H1 (cell line): ENCODE measurements around the gene RBMXL2. TPM values are rescaled to one million over a fixed set of nuclear protein-coding genes. Genes with fewer than 3 reads are reported as not detected.

Experiments
- CTCF ChIA-PET: fragments of 300-600 bp; sonication (Branson Sonifier 250); formaldehyde crosslinking; loops from one replicate; lab custom pipeline; 2021; ENCODE audit not compliant: partially characterized antibody; lab: Charles Lee
- POLR2A ChIA-PET: fragments of 300-600 bp; sonication (Branson Sonifier 250); formaldehyde crosslinking; loops from one replicate; lab custom pipeline; 2021; ENCODE audit warnings: inconsistent platforms; ENCODE audit not compliant: partially characterized antibody; lab: Charles Lee
- DNase-seq, 2 experiments: peaks; one replicate each; pipeline versions ENCODE4 v3.0.0 to v3.0.0-alpha.2; 2010 to 2022; ENCODE audit warnings: low spot score in 2 of 2, low read depth in 1 of 2, mixed read lengths in 1 of 2
- FAIRE-seq: peaks from 2 replicates; lab custom pipeline; 2011; peaks lifted over from hg19 to GRCh38; lab: Jason Lieb, UNC
- H2AFZ ChIP-seq: 2 replicates; pipeline ENCODE4 v1.8.1; 2012; ENCODE audit warnings: low read length, inconsistent platforms
- H2AK5ac ChIP-seq: 2 replicates; pipeline ENCODE4 v1.6.1; 2013; ENCODE audit warnings: low read depth, low read length
- H2BK120ac ChIP-seq: replicated peaks from 2 replicates; pipeline ENCODE3; 2013; ENCODE audit warnings: low read depth, low read length, inconsistent platforms
- H2BK12ac ChIP-seq: 2 replicates; pipeline ENCODE4 v1.6.1; 2013; ENCODE audit warnings: low read depth, low read length
- H2BK15ac ChIP-seq: 2 replicates; pipeline ENCODE4 v1.6.1; 2013; ENCODE audit warnings: low read length
- H2BK20ac ChIP-seq: 2 replicates; pipeline ENCODE4 v1.6.1; 2013; ENCODE audit warnings: low read length
- H2BK5ac ChIP-seq: 2 replicates; pipeline ENCODE4 v1.6.1; 2013; ENCODE audit warnings: low read depth, low read length
- H3K14ac ChIP-seq: 2 replicates; pipeline ENCODE4 v1.6.1; 2013; ENCODE audit warnings: inconsistent platforms; ENCODE audit not compliant: insufficient read length
- H3K18ac ChIP-seq: 2 replicates; pipeline ENCODE4 v1.6.1; 2013; ENCODE audit warnings: low read length; ENCODE audit errors: extremely low read depth
- H3K23ac ChIP-seq: 2 replicates; pipeline ENCODE4 v1.6.1; 2013; ENCODE audit warnings: inconsistent platforms; ENCODE audit not compliant: insufficient read length
- H3K23me2 ChIP-seq: 2 replicates; pipeline ENCODE4 v1.6.1; 2013; ENCODE audit warnings: low read depth, low read length
- H3K27ac ChIP-seq: 2 replicates; pipeline ENCODE4 v1.6.1; 2011; ENCODE audit warnings: low read depth, low read length, inconsistent platforms
- H3K27me3 ChIP-seq, 4 experiments: replicated peaks in 1 of 4; 1 replicate in 1 of 4; 2 replicates in 3 of 4; pipeline versions ENCODE4 v1.6.1 to v1.8.1; 2011 to 2013; ENCODE audit warnings: low read length in 3 of 4, mild to moderate bottlenecking in 3 of 4, inconsistent platforms in 2 of 4, mixed read lengths in 2 of 4, moderate library complexity in 1 of 4; ENCODE audit not compliant: control insufficient read depth in 3 of 4, insufficient read depth in 3 of 4; ENCODE audit errors: extremely low read depth in 1 of 4
- H3K36me3 ChIP-seq, 4 experiments: 2 replicates each; pipeline versions ENCODE4 v1.6.1 to v1.8.1; 2011 to 2013; ENCODE audit warnings: mild to moderate bottlenecking in 4 of 4, low read length in 3 of 4, moderate library complexity in 2 of 4, control low read depth in 1 of 4, inconsistent platforms in 1 of 4; ENCODE audit not compliant: insufficient read depth in 4 of 4, control insufficient read depth in 2 of 4
- H3K4ac ChIP-seq: replicated peaks from 2 replicates; pipeline ENCODE3; 2013; ENCODE audit warnings: low read length, low read depth, mixed read lengths, inconsistent platforms; ENCODE audit not compliant: insufficient read length
- H3K4me1 ChIP-seq, 4 experiments: replicated peaks in 1 of 4; 1 replicate in 1 of 4; 2 replicates in 3 of 4; pipeline versions ENCODE4 v1.6.1 to v1.8.1; 2011 to 2013; ENCODE audit warnings: low read length in 3 of 4, inconsistent platforms in 2 of 4, mixed read lengths in 1 of 4; ENCODE audit not compliant: insufficient read depth in 4 of 4, control insufficient read depth in 3 of 4
- H3K4me2 ChIP-seq, 2 experiments: 2 replicates each; pipeline versions ENCODE4 v1.6.1 to v1.8.1; 2011 to 2013; ENCODE audit warnings: low read depth in 2 of 2, low read length in 2 of 2, control low read depth in 1 of 2, inconsistent platforms in 1 of 2, mild to moderate bottlenecking in 1 of 2; ENCODE audit not compliant: insufficient read depth in 1 of 2
- H3K4me3 ChIP-seq, 4 experiments: fragments of 200-600, 300-600 bp in 1 of 4; sonication (generic), shearing (Covaris generic), sonication (Bioruptor Twin) in 1 of 4; 2 replicates each; pipeline versions ENCODE4 v1.5.1 to v1.8.1; 2011 to 2016; ENCODE audit warnings: low read length in 4 of 4, low read depth in 3 of 4, control low read depth in 2 of 4, inconsistent platforms in 2 of 4, mild to moderate bottlenecking in 2 of 4, mixed read lengths in 1 of 4, moderate library complexity in 1 of 4; ENCODE audit not compliant: insufficient read depth in 2 of 4; ENCODE audit errors: extremely low read depth in 1 of 4
- H3K56ac ChIP-seq: replicated peaks from 2 replicates; pipeline ENCODE3; 2013; ENCODE audit warnings: low read depth, mild to moderate bottlenecking, mixed read lengths, low read length, inconsistent platforms; ENCODE audit not compliant: insufficient read length
- H3K79me1 ChIP-seq: 2 replicates; pipeline ENCODE4 v1.6.1; 2013; ENCODE audit warnings: low read depth, low read length, control low read depth
- H3K79me2 ChIP-seq, 2 experiments: 2 replicates each; pipeline versions ENCODE4 v1.6.1 to v1.8.1; 2012 to 2013; ENCODE audit warnings: low read length in 2 of 2, mild to moderate bottlenecking in 2 of 2, inconsistent platforms in 1 of 2; ENCODE audit not compliant: insufficient read depth in 2 of 2, control insufficient read depth in 1 of 2
- H3K9ac ChIP-seq, 4 experiments: replicated peaks in 1 of 4; 1 replicate in 1 of 4; 2 replicates in 3 of 4; pipeline versions ENCODE4 v1.6.1 to v1.8.1; 2011 to 2013; ENCODE audit warnings: low read depth in 3 of 4, low read length in 3 of 4, control low read depth in 2 of 4, mild to moderate bottlenecking in 2 of 4, moderate library complexity in 2 of 4, inconsistent platforms in 1 of 4; ENCODE audit errors: extremely low read depth in 1 of 4
- H3K9me3 ChIP-seq, 2 experiments: 2 replicates each; pipeline versions ENCODE4 v1.6.1 to v1.8.1; 2012 to 2013; ENCODE audit warnings: mild to moderate bottlenecking in 2 of 2, moderate library complexity in 2 of 2, control low read depth in 1 of 2, inconsistent platforms in 1 of 2, low read depth in 1 of 2, low read length in 1 of 2, mixed read lengths in 1 of 2; ENCODE audit not compliant: insufficient read depth in 2 of 2
- H4K20me1 ChIP-seq, 2 experiments: replicated peaks in 1 of 2; 2 replicates each; pipeline versions ENCODE3 to v1.8.1; 2011 to 2013; ENCODE audit warnings: inconsistent platforms in 2 of 2, low read length in 2 of 2, mild to moderate bottlenecking in 1 of 2; ENCODE audit not compliant: insufficient read depth in 2 of 2, control insufficient read depth in 1 of 2
- H4K5ac ChIP-seq: 2 replicates; pipeline ENCODE4 v1.6.1; 2013; ENCODE audit warnings: low read length, low read depth, mixed read lengths, inconsistent platforms; ENCODE audit not compliant: insufficient read length
- H4K8ac ChIP-seq: 2 replicates; pipeline ENCODE4 v1.8.0; 2013; ENCODE audit warnings: mild to moderate bottlenecking, moderate library complexity, low read length, inconsistent platforms; ENCODE audit not compliant: insufficient read depth; ENCODE audit errors: extremely low read depth
- H4K91ac ChIP-seq: replicated peaks from 2 replicates; pipeline ENCODE3; 2013; ENCODE audit warnings: low read length, mixed read lengths, inconsistent platforms; ENCODE audit not compliant: insufficient read length
- CHD1 ChIP-seq: IDR thresholded peaks from 2 replicates; pipeline ENCODE4 v1.6.1; 2012; ENCODE audit warnings: low read depth, low read length, improper control_type of control experiment
- GABPA ChIP-seq: IDR thresholded peaks from 2 replicates; pipeline ENCODE4 v1.6.1; 2011; ENCODE audit warnings: mild to moderate bottlenecking, low read length, moderate library complexity, borderline replicate concordance; ENCODE audit not compliant: insufficient read depth
- GTF2F1 ChIP-seq: IDR thresholded peaks from 2 replicates; pipeline ENCODE4 v1.6.1; 2012; ENCODE audit warnings: low read depth, low read length, improper control_type of control experiment, borderline replicate concordance
- KDM1A ChIP-seq: fragments of 200-600, 300-600 bp; sonication (generic); IDR thresholded peaks from 2 replicates; pipeline ENCODE4 v1.7.1; 2016; ENCODE audit warnings: mild to moderate bottlenecking, low read length, borderline replicate concordance
- KDM4A ChIP-seq: IDR thresholded peaks from one replicate; pipeline ENCODE4 v1.7.1; 2012; ENCODE audit warnings: low read depth, mild to moderate bottlenecking, moderate library complexity, low read length, inconsistent platforms; ENCODE audit not compliant: severe bottlenecking
- MAFK ChIP-seq: IDR thresholded peaks from 2 replicates; pipeline ENCODE4 v1.6.1; 2012; ENCODE audit warnings: low read depth, mild to moderate bottlenecking, improper control_type of control experiment, low read length
- MAX ChIP-seq: IDR thresholded peaks from 2 replicates; pipeline ENCODE4 v1.6.1; 2012; ENCODE audit warnings: inconsistent platforms
- POLR2A ChIP-seq, 2 experiments: IDR thresholded peaks; 1 replicate in 1 of 2; 2 replicates in 1 of 2; pipeline ENCODE4 v1.6.1; 2011; ENCODE audit warnings: low read depth in 2 of 2, low read length in 2 of 2, mild to moderate bottlenecking in 2 of 2; ENCODE audit errors: control extremely low read depth in 1 of 2
- POLR2AphosphoS5 ChIP-seq: IDR thresholded peaks from 2 replicates; pipeline ENCODE4 v1.6.1; 2011; ENCODE audit warnings: low read depth, low read length
- POU5F1 ChIP-seq: IDR thresholded peaks from 2 replicates; pipeline ENCODE4 v1.6.1; 2011; ENCODE audit warnings: low read depth, mild to moderate bottlenecking, low read length, moderate library complexity
- RBBP5 ChIP-seq: IDR thresholded peaks from 2 replicates; pipeline ENCODE4 v1.7.1; 2012; ENCODE audit warnings: low read depth, mild to moderate bottlenecking, inconsistent platforms, low read length, moderate library complexity, borderline replicate concordance
- RFX5 ChIP-seq: IDR thresholded peaks from 2 replicates; pipeline ENCODE4 v1.6.1; 2011; ENCODE audit warnings: low read depth, low read length, improper control_type of control experiment, borderline replicate concordance
- SAP30 ChIP-seq: fragments of 300-600 bp; sonication (generic); IDR thresholded peaks from 2 replicates; pipeline ENCODE4 v1.7.1; 2012; ENCODE audit warnings: low read length, moderate library complexity, mild to moderate bottlenecking, inconsistent platforms; ENCODE audit not compliant: insufficient read depth, insufficient replicate concordance
- SP1 ChIP-seq: IDR thresholded peaks from 2 replicates; pipeline ENCODE4 v1.6.1; 2011; ENCODE audit warnings: low read depth, low read length
- TEAD4 ChIP-seq: IDR thresholded peaks from 2 replicates; pipeline ENCODE4 v1.6.1; 2012; ENCODE audit warnings: low read depth, low read length, inconsistent platforms, mixed read lengths
- YY1 ChIP-seq: IDR thresholded peaks from 2 replicates; pipeline ENCODE4 v1.6.1; 2011; ENCODE audit warnings: low read depth, mild to moderate bottlenecking, low read length
- WGBS, 2 experiments: shearing (Covaris generic) in 1 of 2; methylation state at CpG; one replicate each; pipeline versions ENCODE4 v1.1.6 to v1.1.7; 2013 to 2015; ENCODE audit warnings: low lambda C conversion rate in 2 of 2, mixed read lengths in 2 of 2, inconsistent platforms in 1 of 2, low coverage in 1 of 2, missing lambda C conversion rate in 1 of 2; ENCODE audit not compliant: insufficient replicate concordance in 2 of 2, insufficient coverage in 1 of 2, insufficient read length in 1 of 2; ENCODE audit errors: extremely low coverage in 1 of 2, missing lambda C conversion rate in 1 of 2; 5-methylcytosine and 5-hydroxymethylcytosine counted together
- polyA plus RNA-seq, 7 experiments: library from polyadenylated mRNA; depleted of rRNA in 3 of 7; stranded (reverse) in 5 of 7; unstranded in 2 of 7; fragments of >200 nt in 5 of 7; fragments of 200-250 nt in 2 of 7; gene quantifications; 1 replicate in 5 of 7; 2 replicates in 1 of 7; 4 replicates in 1 of 7; pipeline versions ENCODE4 v1.2.1 to v1.2.3, GENCODE V29; 2011 to 2013; ENCODE audit warnings: missing spikeins in 2 of 7, mixed read lengths in 2 of 7
- total RNA-seq: library from RNA; stranded (reverse); fragmentation: NEBNext Ultra II Directional; extraction: Animal tissue kit (Norgen Biotek cat#: 25700); gene quantifications from 2 replicates; pipeline ENCODE4 v1.2.1, GENCODE V29; 2021

The RBMXL2 gene
- total and polyA plus RNA-seq, 2 of the 8 experiments (the other 6 are each of a cell fraction or from before 2014, with no cell fraction given), result not detected

DNA sequence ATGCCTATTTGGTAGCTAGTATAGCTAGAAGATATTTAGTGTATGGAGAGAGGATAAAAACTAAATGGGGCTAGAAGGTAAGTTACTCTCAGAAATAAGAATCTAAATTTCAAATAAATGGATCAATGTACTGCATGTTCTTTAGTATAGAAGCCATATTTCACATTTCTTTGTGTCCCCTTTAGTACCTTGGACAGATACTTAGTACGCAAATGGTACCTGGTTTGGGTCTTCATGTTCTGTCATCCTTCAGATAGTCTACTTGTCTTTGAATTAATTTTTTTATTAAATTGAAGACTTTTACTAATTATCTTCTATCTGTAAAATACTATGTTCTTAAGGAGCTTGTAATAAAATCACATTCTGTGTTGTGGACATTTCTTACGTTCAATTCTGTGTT lies 26.3 kb upstream of the RBMXL2 start:
- DNase-seq (no peak), FAIRE-seq (no peak)
- H3K4me2 ChIP-seq, result no peak overlapping the region
- no peak overlapping the region for H2AFZ ChIP-seq
- no peak overlapping the region for H2BK120ac ChIP-seq
- H3K56ac ChIP-seq, result no peak overlapping the region
- H2BK12ac ChIP-seq, result no peak overlapping the region
- H3K27ac ChIP-seq, result no peak overlapping the region
- H3K4ac ChIP-seq, result no peak overlapping the region
- no peaks in the 10 kb centered on the region for H3K36me3 ChIP-seq
- H3K79me2 ChIP-seq, result no peaks in the 10 kb centered on the region
- no peak overlapping the region for H2AK5ac ChIP-seq
- H2BK15ac ChIP-seq, result no peak overlapping the region
- H2BK5ac ChIP-seq, result no peak overlapping the region
- no peak overlapping the region for H4K8ac ChIP-seq
- no peaks in the 10 kb centered on the region for H3K27me3 ChIP-seq
- 89% methylated on average over 2 of the region's 2 CpGs; no CpG with 5 or more reads in 1 of the 2 experiments for WGBS, 2 experiments
- ChIA-PET POLR2A (no interaction called here), CTCF (no interaction called here)
- no peak overlapping the region for H3K23ac ChIP-seq
- no peaks in the 10 kb centered on the region for H3K79me1 ChIP-seq
- no peaks in the 10 kb centered on the region for H3K23me2 ChIP-seq
- no peak overlapping the region for H4K5ac ChIP-seq
- H3K14ac ChIP-seq, result no peak overlapping the region
- no peak overlapping the region for H3K18ac ChIP-seq
- no peaks in the 10 kb centered on the region for H3K4me1 ChIP-seq
- no peak overlapping the region for H3K9ac ChIP-seq
- H4K91ac ChIP-seq, result no peak overlapping the region
- H2BK20ac ChIP-seq, result no peak overlapping the region
- no peak overlapping the region for H3K4me3 ChIP-seq
- H3K9me3 ChIP-seq, result no peaks in the 10 kb centered on the region
- H4K20me1 ChIP-seq, result no peaks in the 10 kb centered on the region
- TF ChIP-seq SAP30 (no peak), RBBP5 (no peak), POLR2A (IDR thresholded peaks at IDR 0.05; ENCODE audit: control extremely low read depth in 1 of 2, low read depth in 2 of 2, low read length in 2 of 2) (no peak), MAX (no peak), TEAD4 (no peak), CHD1 (no peak), SP1 (no peak), YY1 (no peak), POLR2AphosphoS5 (no peak), KDM4A (no peak), MAFK (no peak), GABPA (no peak), GTF2F1 (no peak), KDM1A (no peak), RFX5 (no peak), POU5F1 (no peak)
